Keratinocyte (primary cell): ENCODE data around the gene PCDHGB1. TPM values are rescaled to one million over a fixed set of nuclear protein-coding genes. Genes with fewer than 3 reads are reported as not detected.

Experiments used
- DNase-seq: peaks from one replicate; pipeline ENCODE4 v3.0.0-alpha.2; 2011; ENCODE audit warnings: low read depth, missing footprints, low spot score
- FAIRE-seq: peaks from 2 replicates; lab custom pipeline; 2011; peaks lifted over from hg19 to GRCh38; lab: Jason Lieb, UNC
- H2AFZ ChIP-seq: 2 replicates; pipeline ENCODE4 v1.6.0; 2012; ENCODE audit warnings: low read length, control low read depth, inconsistent platforms; ENCODE audit not compliant: control insufficient read depth
- H3K27ac ChIP-seq: 2 replicates; pipeline ENCODE4 v1.5.1; 2011; ENCODE audit warnings: low read length; ENCODE audit not compliant: control insufficient read depth, insufficient read depth
- H3K27me3 ChIP-seq: 3 replicates; pipeline ENCODE4 v1.6.0; 2011; ENCODE audit warnings: low read length; ENCODE audit not compliant: control insufficient read depth, insufficient read depth; ENCODE audit errors: extremely low read depth
- H3K36me3 ChIP-seq, 2 experiments: 2 replicates in 1 of 2; 3 replicates in 1 of 2; pipeline ENCODE4 v1.5.1; 2011; ENCODE audit warnings: low read length in 2 of 2, mild to moderate bottlenecking in 1 of 2; ENCODE audit not compliant: control insufficient read depth in 2 of 2, insufficient read depth in 2 of 2; ENCODE audit errors: extremely low read depth in 1 of 2
- H3K4me1 ChIP-seq: 3 replicates; pipeline ENCODE4 v1.5.1; 2011; ENCODE audit warnings: low read length; ENCODE audit not compliant: control insufficient read depth, insufficient read depth; ENCODE audit errors: extremely low read depth
- H3K4me2 ChIP-seq: 3 replicates; pipeline ENCODE4 v1.6.0; 2011; ENCODE audit warnings: low read depth, low read length; ENCODE audit not compliant: control insufficient read depth, insufficient read depth; ENCODE audit errors: extremely low read depth
- H3K4me3 ChIP-seq, 3 experiments: fragments of 200-600 bp in 1 of 3; sonication (generic) in 1 of 3; 2 replicates in 2 of 3; 3 replicates in 1 of 3; pipeline ENCODE4 v1.5.1; 2011 to 2016; ENCODE audit warnings: low read length in 3 of 3, mild to moderate bottlenecking in 3 of 3, control low read depth in 2 of 3, inconsistent platforms in 1 of 3, low read depth in 1 of 3, mixed read lengths in 1 of 3, mixed run types in 1 of 3, moderate library complexity in 1 of 3; ENCODE audit not compliant: control insufficient read depth in 2 of 3, insufficient read depth in 2 of 3; ENCODE audit errors: extremely low read depth in 1 of 3
- H3K79me2 ChIP-seq: 2 replicates; pipeline ENCODE4 v1.6.0; 2012; ENCODE audit warnings: low read length; ENCODE audit not compliant: control insufficient read depth, insufficient read depth
- H3K9ac ChIP-seq: 3 replicates; pipeline ENCODE4 v1.6.0; 2011; ENCODE audit warnings: low read length; ENCODE audit not compliant: control insufficient read depth, insufficient read depth; ENCODE audit errors: extremely low read depth
- H3K9me1 ChIP-seq: 3 replicates; pipeline ENCODE4 v1.6.0; 2011; ENCODE audit warnings: low read length; ENCODE audit not compliant: control insufficient read depth, insufficient read depth; ENCODE audit errors: extremely low read depth
- H3K9me3 ChIP-seq: 2 replicates; pipeline ENCODE4 v1.5.1; 2012; ENCODE audit warnings: low read depth, low read length; ENCODE audit not compliant: control insufficient read depth
- H4K20me1 ChIP-seq: 3 replicates; pipeline ENCODE4 v1.6.0; 2011; ENCODE audit warnings: low read length; ENCODE audit not compliant: control insufficient read depth, insufficient read depth; ENCODE audit errors: extremely low read depth
- EZH2 ChIP-seq: IDR thresholded peaks from one replicate; pipeline ENCODE4 v1.6.1; 2012; ENCODE audit warnings: inconsistent platforms, mild to moderate bottlenecking, low read length, moderate library complexity
- dilution Hi-C: fragments of 300-500 bp; cut with MboI; formaldehyde crosslinking; loops from one replicate; pipeline ENCODE4 v1.7.0; 2020; ENCODE audit warnings: low sequenced_read_pairs; ENCODE audit not compliant: extremely low pct_ligation_motif_present
- polyA plus RNA-seq, 5 experiments: library from polyadenylated mRNA; depleted of rRNA in 3 of 5; stranded (reverse) in 3 of 5; stranded (forward) in 1 of 5; unstranded in 1 of 5; fragments of >200 nt; gene quantifications; 1 replicate in 1 of 5; 2 replicates in 3 of 5; 3 replicates in 1 of 5; pipeline versions ENCODE4 v1.2.1 to v1.2.3, GENCODE V29; 2011 to 2012; ENCODE audit warnings: missing spikeins in 2 of 5, low read depth in 1 of 5, low replicate concordance in 1 of 5
- TF ChIP-seq, protein P1 (sequence below), 3 experiments: IDR thresholded peaks in 1 of 3; conservative IDR thresholded peaks in 1 of 3; optimal IDR thresholded peaks in 1 of 3; 2 replicates in 2 of 3; 3 replicates in 1 of 3; pipeline versions ENCODE3 to v1.5.1; 2011; ENCODE audit warnings: low read length in 3 of 3, mild to moderate bottlenecking in 3 of 3, moderate library complexity in 2 of 3, control low read depth in 1 of 3, inconsistent platforms in 1 of 3; ENCODE audit not compliant: insufficient read depth in 2 of 3; ENCODE audit errors: extremely low read depth in 1 of 3

Gene PCDHGB1
- polyA plus RNA-seq, 1 donor (not counting 4 experiments of a cell fraction or from before 2014, with no cell fraction given) = 0.08 TPM

DNA sequence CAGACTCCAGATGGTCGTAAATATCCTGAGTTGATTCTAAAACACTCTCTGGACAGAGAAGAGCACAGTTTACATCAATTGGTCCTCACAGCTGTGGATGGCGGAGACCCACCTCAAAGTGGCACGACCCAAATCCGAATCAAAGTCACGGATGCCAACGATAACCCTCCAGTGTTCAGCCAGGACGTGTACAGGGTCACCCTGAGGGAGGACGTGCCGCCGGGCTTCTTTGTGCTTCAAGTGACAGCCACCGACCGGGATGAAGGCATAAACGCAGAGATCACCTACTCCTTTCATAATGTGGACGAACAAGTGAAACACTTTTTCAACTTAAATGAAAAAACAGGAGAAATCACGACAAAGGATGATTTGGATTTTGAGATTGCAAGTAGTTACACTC is 10.8 kb downstream of the PCDHGB1 start:
- FAIRE-seq = no peak
- H3K4me2 ChIP-seq = no peak overlapping the region

DNA sequence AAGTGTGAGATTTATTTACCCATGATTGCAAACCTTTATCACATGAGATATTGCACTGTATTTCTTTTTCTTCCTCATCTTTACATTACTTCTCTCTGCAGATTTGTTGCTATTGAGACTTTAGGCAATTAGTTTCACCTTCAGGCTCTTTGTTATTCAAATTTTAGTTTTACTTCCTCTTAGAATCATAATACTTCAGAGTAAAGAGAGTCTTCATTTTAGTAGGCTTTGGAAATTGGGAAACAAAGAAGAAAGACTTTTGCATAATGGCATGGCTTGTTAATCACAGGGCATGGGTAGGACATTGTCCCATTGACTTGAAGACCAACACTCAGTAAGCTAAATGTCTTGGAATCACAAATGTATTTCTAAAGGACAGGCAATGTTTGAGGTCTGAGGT is 12.8 kb downstream of the PCDHGB1 start:
- Histone ChIP-seq H3K27ac (no peak overlapping the region), H2AFZ (no peak overlapping the region), H3K4me3 (no peak overlapping the region), H3K9me3 (peaks cover 24% of the 10 kb centered on the region), H3K79me2 (no peaks in the 10 kb centered on the region), H3K4me1 (no peaks in the 10 kb centered on the region), H3K9ac (no peak overlapping the region), H3K4me2 (no peak overlapping the region), H3K9me1 (no peaks in the 10 kb centered on the region), H4K20me1 (no peaks in the 10 kb centered on the region), H3K36me3 (no peaks in the 10 kb centered on the region), H3K27me3 (peaks cover 40% of the 10 kb centered on the region)
- DNase-seq (no peak), FAIRE-seq (no peak)
- TF ChIP-seq, protein P1, sequence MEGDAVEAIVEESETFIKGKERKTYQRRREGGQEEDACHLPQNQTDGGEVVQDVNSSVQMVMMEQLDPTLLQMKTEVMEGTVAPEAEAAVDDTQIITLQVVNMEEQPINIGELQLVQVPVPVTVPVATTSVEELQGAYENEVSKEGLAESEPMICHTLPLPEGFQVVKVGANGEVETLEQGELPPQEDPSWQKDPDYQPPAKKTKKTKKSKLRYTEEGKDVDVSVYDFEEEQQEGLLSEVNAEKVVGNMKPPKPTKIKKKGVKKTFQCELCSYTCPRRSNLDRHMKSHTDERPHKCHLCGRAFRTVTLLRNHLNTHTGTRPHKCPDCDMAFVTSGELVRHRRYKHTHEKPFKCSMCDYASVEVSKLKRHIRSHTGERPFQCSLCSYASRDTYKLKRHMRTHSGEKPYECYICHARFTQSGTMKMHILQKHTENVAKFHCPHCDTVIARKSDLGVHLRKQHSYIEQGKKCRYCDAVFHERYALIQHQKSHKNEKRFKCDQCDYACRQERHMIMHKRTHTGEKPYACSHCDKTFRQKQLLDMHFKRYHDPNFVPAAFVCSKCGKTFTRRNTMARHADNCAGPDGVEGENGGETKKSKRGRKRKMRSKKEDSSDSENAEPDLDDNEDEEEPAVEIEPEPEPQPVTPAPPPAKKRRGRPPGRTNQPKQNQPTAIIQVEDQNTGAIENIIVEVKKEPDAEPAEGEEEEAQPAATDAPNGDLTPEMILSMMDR (optimal IDR thresholded peaks at IDR 0.05 in 1 of 3, IDR thresholded peaks at IDR 0.05 in 1 of 3, conservative IDR thresholded peaks at IDR 0.05 in 1 of 3; ENCODE audit: extremely low read depth in 1 of 3, insufficient read depth in 2 of 3, low read length in 3 of 3) = no peak
- TF ChIP-seq EZH2 = no peak
- dilution Hi-C loops = no loop called here

More for the DNA sequence above, 10.8 kb downstream of the PCDHGB1 start:
- Histone ChIP-seq H4K20me1 (no peaks in the 10 kb centered on the region), H3K9me1 (no peaks in the 10 kb centered on the region), H3K27ac (no peak overlapping the region), H3K4me3 (no peak overlapping the region), H3K79me2 (no peaks in the 10 kb centered on the region), H3K36me3 (no peaks in the 10 kb centered on the region), H3K27me3 (peaks cover 41% of the 10 kb centered on the region), H3K4me1 (no peaks in the 10 kb centered on the region), H3K9me3 (peaks cover 22% of the 10 kb centered on the region), H3K9ac (no peak overlapping the region), H2AFZ (no peak overlapping the region)
- dilution Hi-C loops = no loop called here
- TF ChIP-seq EZH2 = no peak
- TF ChIP-seq, protein P1 (optimal IDR thresholded peaks at IDR 0.05 in 1 of 3, IDR thresholded peaks at IDR 0.05 in 1 of 3, conservative IDR thresholded peaks at IDR 0.05 in 1 of 3; ENCODE audit: extremely low read depth in 1 of 3, insufficient read depth in 2 of 3, low read length in 3 of 3) = no peak
- DNase-seq = no peak
